WTC11 (cell line): ENCODE data around the gene INO80B. TPM values are rescaled to one million over a fixed set of nuclear protein-coding genes. Genes with fewer than 3 reads are reported as not detected.

Experiments used
- ATAC-seq: fragments of 200-7000 bp; cut with Tn5 transposase; 2 replicates; pipeline ENCODE4 v1.10.0; 2021; ENCODE audit warnings: mild to moderate bottlenecking, moderate library complexity
- CTCF ChIA-PET: fragments of 300-600 bp; sonication (Branson Sonifier 250); formaldehyde crosslinking; loops from one replicate; lab custom pipeline; 2021; ENCODE audit warnings: antibody characterized with exemption; lab: Charles Lee
- POLR2A ChIA-PET: fragments of 350-600 bp; sonication (Branson Sonifier 250); formaldehyde crosslinking; loops from one replicate; lab custom pipeline; 2021; ENCODE audit warnings: antibody characterized with exemption; lab: Charles Lee
- DNase-seq: peaks from one replicate; pipeline ENCODE4 v3.0.0; 2021; ENCODE audit warnings: low spot score
- H3K27ac Mint-ChIP-seq: 2 replicates; pipeline ENCODE4 v1.8.0; 2021; ENCODE audit warnings: mixed read lengths
- H3K27me3 Mint-ChIP-seq: 2 replicates; pipeline ENCODE4 v1.8.0; 2021; ENCODE audit warnings: low read depth, mild to moderate bottlenecking, moderate library complexity, mixed read lengths
- H3K36me3 Mint-ChIP-seq: 2 replicates; pipeline ENCODE4 v1.8.0; 2021; ENCODE audit warnings: mixed read lengths
- H3K4me1 Mint-ChIP-seq: 2 replicates; pipeline ENCODE4 v1.8.0; 2022; ENCODE audit warnings: mixed read lengths
- H3K4me3 Mint-ChIP-seq: 2 replicates; pipeline ENCODE4 v1.8.0; 2021; ENCODE audit warnings: mild to moderate bottlenecking, moderate library complexity, mixed read lengths
- H3K9me3 Mint-ChIP-seq: 2 replicates; pipeline ENCODE4 v1.8.0; 2021; ENCODE audit warnings: mixed read lengths
- CREB1 ChIP-seq: sonication (generic); formaldehyde crosslinking; IDR thresholded peaks from 2 replicates; pipeline ENCODE4 v1.8.0; 2023; ENCODE audit warnings: mild to moderate bottlenecking, missing genetic modification reagents
- CTCF ChIP-seq: fragments of 200-600 bp; IDR thresholded peaks from 2 replicates; pipeline ENCODE4 v1.8.0; 2022; ENCODE audit warnings: antibody characterized with exemption
- EMX1 ChIP-seq: fragments of 250-450 bp; sonication (Bioruptor Pico); IDR thresholded peaks from 2 replicates; pipeline ENCODE4 v1.8.0; 2021; ENCODE audit warnings: mild to moderate bottlenecking
- ETV6 ChIP-seq: sonication (generic); formaldehyde crosslinking; IDR thresholded peaks from 2 replicates; pipeline ENCODE4 v1.8.1; 2022; ENCODE audit warnings: mild to moderate bottlenecking, missing genetic modification reagents
- FOXJ3 ChIP-seq: sonication (generic); formaldehyde crosslinking; IDR thresholded peaks from 2 replicates; pipeline ENCODE4 v1.9.0; 2021; ENCODE audit warnings: missing genetic modification reagents, mild to moderate bottlenecking, borderline replicate concordance
- FOXP4 ChIP-seq: sonication (generic); formaldehyde crosslinking; IDR thresholded peaks from 2 replicates; pipeline ENCODE4 v1.8.0; 2022; ENCODE audit warnings: mild to moderate bottlenecking, missing genetic modification reagents
- GTF2I ChIP-seq: fragments of 250-450 bp; sonication (Bioruptor Pico); conservative IDR thresholded peaks from 2 replicates; pipeline ENCODE4 v1.4.0; 2021; ENCODE audit warnings: mild to moderate bottlenecking
- HMGXB4 ChIP-seq: sonication (generic); formaldehyde crosslinking; IDR thresholded peaks from 2 replicates; pipeline ENCODE4 v1.8.1; 2023; ENCODE audit warnings: mild to moderate bottlenecking, moderate library complexity, missing genetic modification reagents
- JUN ChIP-seq: sonication (generic); formaldehyde crosslinking; IDR thresholded peaks from 2 replicates; pipeline ENCODE4 v1.8.0; 2023; ENCODE audit warnings: mild to moderate bottlenecking, missing genetic modification reagents
- NFATC4 ChIP-seq: fragments of 250-450 bp; sonication (Bioruptor Pico); IDR thresholded peaks from 2 replicates; pipeline ENCODE4 v1.9.0; 2021; ENCODE audit warnings: mild to moderate bottlenecking
- NFE2L1 ChIP-seq: sonication (generic); formaldehyde crosslinking; IDR thresholded peaks from 2 replicates; pipeline ENCODE4 v1.8.1; 2023; ENCODE audit warnings: missing genetic modification reagents
- NR2C2 ChIP-seq: sonication (generic); formaldehyde crosslinking; IDR thresholded peaks from 2 replicates; pipeline ENCODE4 v1.8.0; 2022; ENCODE audit warnings: mild to moderate bottlenecking, missing genetic modification reagents
- NR3C1 ChIP-seq: sonication (generic); formaldehyde crosslinking; conservative IDR thresholded peaks from 2 replicates; pipeline ENCODE4 v1.8.1; 2023; ENCODE audit warnings: low read depth, mild to moderate bottlenecking, missing genetic modification reagents
- SOX15 ChIP-seq: fragments of 250-450 bp; sonication (Bioruptor Pico); IDR thresholded peaks from 2 replicates; pipeline ENCODE4 v1.9.0; 2021; ENCODE audit warnings: mild to moderate bottlenecking
- TEAD1 ChIP-seq: sonication (generic); formaldehyde crosslinking; IDR thresholded peaks from 2 replicates; pipeline ENCODE4 v1.8.0; 2022; ENCODE audit warnings: mild to moderate bottlenecking, missing genetic modification reagents
- TEAD4 ChIP-seq: sonication (generic); formaldehyde crosslinking; IDR thresholded peaks from 2 replicates; pipeline ENCODE4 v1.8.0; 2022; ENCODE audit warnings: mild to moderate bottlenecking, missing genetic modification reagents
- TP53 ChIP-seq: sonication (generic); formaldehyde crosslinking; IDR thresholded peaks from 2 replicates; pipeline ENCODE4 v1.8.1; 2023; ENCODE audit warnings: mild to moderate bottlenecking, missing genetic modification reagents
- ZNF138 ChIP-seq: sonication (generic); formaldehyde crosslinking; conservative IDR thresholded peaks from 2 replicates; pipeline ENCODE4 v1.8.1; 2022; ENCODE audit warnings: mild to moderate bottlenecking, moderate library complexity, missing genetic modification reagents
- ZNF219 ChIP-seq: sonication (generic); formaldehyde crosslinking; IDR thresholded peaks from 2 replicates; pipeline ENCODE4 v1.8.0; 2023; ENCODE audit warnings: missing genetic modification reagents, mild to moderate bottlenecking, borderline replicate concordance
- ZNF232 ChIP-seq: sonication (generic); formaldehyde crosslinking; IDR thresholded peaks from 2 replicates; pipeline ENCODE4 v1.8.0; 2022; ENCODE audit warnings: mild to moderate bottlenecking, missing genetic modification reagents
- ZNF317 ChIP-seq: sonication (generic); formaldehyde crosslinking; IDR thresholded peaks from 2 replicates; pipeline ENCODE4 v1.8.1; 2023; ENCODE audit warnings: low read depth, mild to moderate bottlenecking, moderate library complexity, missing genetic modification reagents, borderline replicate concordance
- ZNF396 ChIP-seq: fragments of 250-450 bp; sonication (Bioruptor Pico); IDR thresholded peaks from 2 replicates; pipeline ENCODE4 v1.8.0; 2021; ENCODE audit warnings: mild to moderate bottlenecking, moderate library complexity, borderline replicate concordance
- ZNF416 ChIP-seq: fragments of 250-450 bp; sonication (Bioruptor Pico); IDR thresholded peaks from 2 replicates; pipeline ENCODE4 v1.9.0; 2021; ENCODE audit warnings: mild to moderate bottlenecking, inconsistent platforms
- ZNF532 ChIP-seq: fragments of 250-450 bp; sonication (Bioruptor Pico); IDR thresholded peaks from 2 replicates; pipeline ENCODE4 v1.9.0; 2021; ENCODE audit warnings: mild to moderate bottlenecking, borderline replicate concordance
- ZNF671 ChIP-seq: fragments of 250-450 bp; sonication (Bioruptor Pico); IDR thresholded peaks from 2 replicates; pipeline ENCODE4 v1.8.0; 2021; ENCODE audit warnings: mild to moderate bottlenecking
- total RNA-seq: library from RNA; stranded (reverse); gene quantifications from 3 replicates; pipeline ENCODE4 v1.2.3, GENCODE V29; 2021

The INO80B gene
- total RNA-seq, 1 experiment from 2014 or later = 20.2 TPM

GRCh38 chr2:74438248-74438647, 16.6 kb upstream of the INO80B start (continued):
- TF ChIP-seq HMGXB4 (CRISPR knock-in tag) (no peak), NFATC4 (CRISPR knock-in tag) (no peak), NR2C2 (no peak), GTF2I (CRISPR knock-in tag) (no peak), ZNF532 (CRISPR knock-in tag) (no peak), SOX15 (CRISPR knock-in tag) (no peak), JUN (CRISPR knock-in tag) (no peak), TEAD4 (CRISPR knock-in tag) (no peak), NR3C1 (CRISPR knock-in tag) (no peak), CREB1 (CRISPR knock-in tag) (no peak), FOXJ3 (CRISPR knock-in tag) (no peak), ZNF396 (no peak), ZNF317 (no peak)

- no peak for DNase-seq
- no peak for ATAC-seq
- Mint-ChIP-seq H3K4me3 (peak overlapping the region; percentile 99), H3K4me1 (peaks cover 37% of the 10 kb centered on the region), H3K9me3 (no peaks in the 10 kb centered on the region), H3K36me3 (peaks cover 11% of the 10 kb centered on the region; the same call in 1 of the 2 replicates), H3K27me3 (peaks cover 3% of the 10 kb centered on the region), H3K27ac (peak overlapping the region; percentile 46; the same call in 1 of the 2 replicates)
- ChIA-PET POLR2A (interaction anchor here (1.2 to 2.5 kb wide), 5 partner anchors 15 to 64 kb away, joined by 3 to 29 read pairs (median 7); partner anchors contain the start of genes C2orf81, INO80B, WBP1 and WDR54), CTCF (interaction anchor here (1.4 to 2.3 kb wide), 5 partner anchors 13 to 48 kb away, joined by 6 to 19 read pairs (median 9); partner anchors contain the start of genes C2orf81, WBP1 and WDR54)
- TF ChIP-seq ZNF219 (CRISPR knock-in tag) (no peak), ZNF532 (CRISPR knock-in tag) (no peak), EMX1 (CRISPR knock-in tag) (no peak), ZNF416 (CRISPR knock-in tag) (no peak), ETV6 (CRISPR knock-in tag) (no peak), ZNF671 (CRISPR knock-in tag) (no peak), TP53 (no peak), ZNF232 (no peak), NFE2L1 (CRISPR knock-in tag) (no peak), CTCF (no peak), ZNF138 (CRISPR knock-in tag) (no peak), FOXP4 (CRISPR knock-in tag) (no peak), ZNF396 (no peak), JUN (CRISPR knock-in tag) (no peak), TEAD1 (no peak), CREB1 (CRISPR knock-in tag) (no peak)
Measured at GRCh38 chr2:74439373-74439772, 15.5 kb upstream of the INO80B start.
